ENCODE results near the gene ANKRD28.
"Not testable (repeated sequence)": the region's sequence is repeated elsewhere in the genome, so short reads cannot be mapped to it uniquely, and the experiment has no call there.

ANKRD28 gene

DNA sequence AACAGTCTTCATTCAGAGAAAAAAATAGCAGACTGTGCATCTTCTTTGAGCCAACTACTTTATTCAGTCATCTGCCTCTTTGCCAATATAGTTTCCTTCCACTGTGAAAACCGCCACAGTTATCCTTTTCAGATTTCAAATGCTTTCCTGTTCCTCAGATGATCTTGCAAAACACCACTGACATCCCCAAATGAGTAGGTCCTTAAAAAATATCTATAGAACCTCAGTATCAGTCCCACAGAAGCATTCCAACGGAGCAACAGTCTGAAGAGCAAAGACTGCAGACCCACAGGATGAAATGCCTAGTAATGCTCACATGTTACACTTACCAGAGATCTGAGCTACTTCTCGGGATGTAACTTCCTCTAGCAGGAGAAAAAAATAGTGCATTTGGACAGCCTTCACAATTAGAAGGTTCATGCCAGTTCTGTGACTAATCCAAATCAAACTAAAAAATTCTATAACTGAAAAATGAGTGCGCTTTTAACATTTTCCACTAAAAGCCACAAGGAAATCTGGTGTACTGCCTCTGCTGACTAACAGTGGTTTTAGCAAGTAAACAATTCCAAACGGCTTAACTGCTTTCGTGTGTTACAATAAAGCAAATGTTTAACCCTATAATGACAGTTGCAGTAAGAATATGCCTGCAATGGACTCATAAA lies at the start of gene ANKRD28:
Gene ANKRD28 (minus strand): TSS at position 338 of the 662 bp plus-strand sequence. CDS start 1,458 bp downstream, outside the sequence.
- DNase-seq (ENCODE audit: low read depth), result peak; percentile 98
- H3K4me3 ChIP-seq (ENCODE audit: low read depth, low read length), result peak within 1 kb of the TSS; percentile 61
- TF ChIP-seq, protein P1, sequence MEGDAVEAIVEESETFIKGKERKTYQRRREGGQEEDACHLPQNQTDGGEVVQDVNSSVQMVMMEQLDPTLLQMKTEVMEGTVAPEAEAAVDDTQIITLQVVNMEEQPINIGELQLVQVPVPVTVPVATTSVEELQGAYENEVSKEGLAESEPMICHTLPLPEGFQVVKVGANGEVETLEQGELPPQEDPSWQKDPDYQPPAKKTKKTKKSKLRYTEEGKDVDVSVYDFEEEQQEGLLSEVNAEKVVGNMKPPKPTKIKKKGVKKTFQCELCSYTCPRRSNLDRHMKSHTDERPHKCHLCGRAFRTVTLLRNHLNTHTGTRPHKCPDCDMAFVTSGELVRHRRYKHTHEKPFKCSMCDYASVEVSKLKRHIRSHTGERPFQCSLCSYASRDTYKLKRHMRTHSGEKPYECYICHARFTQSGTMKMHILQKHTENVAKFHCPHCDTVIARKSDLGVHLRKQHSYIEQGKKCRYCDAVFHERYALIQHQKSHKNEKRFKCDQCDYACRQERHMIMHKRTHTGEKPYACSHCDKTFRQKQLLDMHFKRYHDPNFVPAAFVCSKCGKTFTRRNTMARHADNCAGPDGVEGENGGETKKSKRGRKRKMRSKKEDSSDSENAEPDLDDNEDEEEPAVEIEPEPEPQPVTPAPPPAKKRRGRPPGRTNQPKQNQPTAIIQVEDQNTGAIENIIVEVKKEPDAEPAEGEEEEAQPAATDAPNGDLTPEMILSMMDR (conservative IDR thresholded peaks at IDR 0.05; ENCODE audit: low read depth, low read length), result peak; percentile 42

DNA sequence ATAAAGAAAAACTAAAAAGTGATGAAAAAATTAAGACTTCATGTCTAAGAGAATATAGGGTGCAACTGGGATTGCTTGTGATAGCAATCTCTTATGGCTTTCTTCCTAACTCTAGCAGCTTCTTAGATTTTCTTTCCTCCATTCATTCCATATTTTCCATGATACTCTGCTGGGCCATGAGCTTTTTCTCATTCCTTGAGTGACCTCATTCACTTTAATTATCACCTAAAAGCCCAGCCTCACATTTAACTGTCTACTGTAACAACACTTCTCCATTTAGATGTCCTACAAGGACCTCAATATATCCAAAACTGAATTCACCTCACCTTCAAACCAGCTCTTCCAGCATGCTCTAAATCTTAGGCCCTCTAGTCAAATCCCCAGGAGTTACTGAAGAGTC lies 49.5 kb upstream of the ANKRD28 start:
- no peak overlapping the region for H3K4me3 ChIP-seq (ENCODE audit: low read depth, low read length)
- no peak for DNase-seq (ENCODE audit: low read depth)
- TF ChIP-seq, protein P1 (conservative IDR thresholded peaks at IDR 0.05; ENCODE audit: low read depth, low read length), result no peak

DNA sequence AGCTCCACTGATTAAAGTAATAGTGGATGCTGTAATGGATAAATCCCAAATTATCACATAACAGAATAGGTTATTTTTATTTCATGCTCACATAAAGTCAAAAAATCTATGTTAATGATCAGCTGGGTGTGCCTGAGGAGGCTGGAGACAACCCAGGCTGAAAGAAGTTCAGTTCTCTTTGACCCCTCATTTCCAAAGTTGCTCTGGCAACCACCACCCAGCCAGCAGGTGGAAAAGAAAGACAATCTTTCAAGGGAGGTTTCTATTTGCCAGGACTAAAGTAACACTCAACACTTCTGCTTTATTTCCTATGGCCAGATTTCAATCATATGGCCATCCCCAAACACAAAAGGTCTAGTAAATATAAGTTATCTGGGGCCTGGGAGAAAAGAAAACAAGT lies 48.8 kb upstream of the ANKRD28 start:
- no peak overlapping the region for H3K4me3 ChIP-seq (ENCODE audit: low read depth, low read length)
- TF ChIP-seq, protein P1 (conservative IDR thresholded peaks at IDR 0.05; ENCODE audit: low read depth, low read length), result no peak

DNA sequence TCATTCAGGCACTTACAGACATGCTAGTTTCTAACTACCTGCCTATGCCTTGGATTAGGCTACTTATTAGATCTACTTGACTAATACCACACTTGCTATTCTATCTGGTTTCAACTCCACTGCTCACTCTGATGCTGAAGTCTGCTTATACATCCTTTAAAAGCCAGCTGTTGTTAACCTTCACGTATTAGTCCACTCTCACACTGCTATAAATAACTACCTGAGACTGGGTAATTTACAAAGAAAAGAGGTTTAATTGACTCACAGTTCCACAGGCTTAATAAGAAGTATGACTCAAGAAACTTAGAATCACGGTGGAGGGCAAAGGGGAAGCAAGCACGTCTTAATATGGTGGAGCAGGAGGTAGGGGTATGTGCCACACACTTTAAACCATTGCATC lies 47.7 kb upstream of the ANKRD28 start:
- no peak overlapping the region for H3K4me3 ChIP-seq (ENCODE audit: low read depth, low read length)
- DNase-seq (ENCODE audit: low read depth), result no peak
- TF ChIP-seq, protein P1 (conservative IDR thresholded peaks at IDR 0.05; ENCODE audit: low read depth, low read length), result no peak

More for the DNA sequence above, 48.8 kb upstream of the ANKRD28 start:
- no peak for DNase-seq (ENCODE audit: low read depth)

DNA sequence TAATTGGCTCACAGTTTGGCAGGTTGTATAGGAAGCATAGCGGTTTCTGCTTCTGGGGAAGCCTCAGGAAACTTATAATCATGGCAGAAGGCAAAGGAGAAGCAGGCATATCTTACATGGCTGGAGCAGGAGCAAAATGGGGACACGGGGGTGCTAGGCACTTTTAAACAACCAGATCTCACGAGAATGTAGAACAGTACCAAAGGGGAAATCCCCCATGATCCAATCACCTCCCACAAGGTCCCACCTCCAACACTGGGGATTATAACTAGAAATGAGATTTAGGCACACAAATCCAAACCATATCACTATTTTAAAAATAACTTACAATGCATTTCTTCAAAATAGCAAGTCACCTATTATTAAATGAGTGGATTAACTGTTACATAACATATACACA lies 47.1 kb upstream of the ANKRD28 start:
- no peak for DNase-seq (ENCODE audit: low read depth)
- no peak overlapping the region for H3K4me3 ChIP-seq (ENCODE audit: low read depth, low read length)
- TF ChIP-seq, protein P1 (conservative IDR thresholded peaks at IDR 0.05; ENCODE audit: low read depth, low read length), result no peak

DNA sequence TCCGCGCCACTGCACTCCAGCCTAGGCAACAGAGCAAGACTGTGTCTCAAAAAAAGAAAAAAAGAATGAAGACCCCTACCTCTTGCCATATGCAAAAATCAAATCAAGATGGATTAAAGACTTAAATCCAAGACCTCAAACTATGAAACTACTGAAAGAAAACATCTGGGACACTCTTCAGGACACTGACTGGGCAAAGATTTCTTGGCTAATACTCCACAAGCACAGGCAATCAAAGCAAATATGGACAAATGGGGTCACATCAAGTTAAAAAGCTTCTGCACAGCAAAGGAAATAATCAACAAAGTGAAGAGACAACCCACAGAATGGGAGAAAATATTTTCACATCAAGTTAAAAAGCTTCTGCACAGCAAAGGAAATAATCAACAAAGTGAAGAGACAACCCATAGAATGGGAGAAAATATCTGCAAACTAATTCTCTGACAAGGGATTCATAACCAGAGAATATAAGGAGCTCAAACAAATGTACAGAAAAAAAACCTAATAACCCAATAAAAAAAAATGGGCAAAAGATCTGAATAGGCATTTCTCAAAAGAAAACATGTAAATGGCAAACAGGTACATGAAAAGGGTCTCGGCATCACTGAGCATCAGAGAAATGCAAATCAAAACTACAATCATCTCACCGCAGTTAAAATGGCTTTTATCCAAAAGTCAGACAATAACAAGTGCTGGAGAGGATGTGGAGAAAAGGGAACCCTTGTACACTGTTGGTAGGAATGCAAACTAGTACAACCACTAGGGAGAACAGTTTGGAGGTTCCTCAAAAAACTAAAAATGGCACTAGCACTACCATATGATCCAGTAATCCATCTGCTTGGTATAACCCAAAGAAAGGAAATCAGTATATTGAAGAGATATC lies 43.6 kb upstream of the ANKRD28 start:
- DNase-seq (ENCODE audit: low read depth); H3K4me3 ChIP-seq (ENCODE audit: low read depth, low read length): not testable (repeated sequence)

DNA sequence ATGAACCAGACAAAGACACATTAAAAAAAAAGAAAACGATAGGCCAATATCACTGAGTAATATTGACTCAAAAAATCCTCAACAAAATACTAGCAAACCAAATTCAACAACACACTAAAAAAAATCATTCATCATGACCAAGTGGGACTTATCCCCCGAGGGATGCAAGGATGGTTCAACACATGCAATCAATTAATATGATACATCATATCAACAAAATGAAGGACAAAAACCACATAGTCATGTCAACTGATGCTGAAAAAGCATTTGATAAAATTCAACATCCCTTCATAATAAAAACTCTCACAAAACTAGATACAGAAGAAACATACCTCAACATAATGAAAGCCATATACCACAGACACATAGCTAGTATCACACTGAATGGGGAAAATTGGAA lies 41.8 kb upstream of the ANKRD28 start:
- no peak for DNase-seq (ENCODE audit: low read depth)
- H3K4me3 ChIP-seq (ENCODE audit: low read depth, low read length), result no peak overlapping the region
- TF ChIP-seq, protein P1 (conservative IDR thresholded peaks at IDR 0.05; ENCODE audit: low read depth, low read length), result no peak
